Measurements from ENCODE around the gene NETO2.

DNA sequence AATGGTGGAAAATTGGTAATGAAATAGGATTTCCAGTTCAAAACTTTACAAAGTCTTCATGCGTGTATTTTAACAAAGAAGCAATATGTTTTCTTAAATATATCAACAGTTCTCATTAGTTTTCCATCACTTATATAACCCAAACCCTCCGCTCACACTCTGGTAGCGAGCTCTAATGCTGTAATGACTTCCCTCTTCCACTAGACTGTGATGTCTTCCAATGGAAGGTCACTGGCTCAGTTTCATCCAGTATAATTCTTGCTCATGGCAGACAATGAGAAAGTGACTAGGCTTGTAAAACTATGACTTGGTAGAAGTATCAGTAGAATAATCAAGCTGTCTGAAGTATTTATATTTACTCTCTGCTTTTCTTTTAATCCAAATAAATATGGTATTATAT, 32.8 kb downstream of the NETO2 start:
- TF ChIP-seq CTCF (IDR thresholded peaks at IDR 0.05; ENCODE audit: low read depth, low read length): no peak; the same call in 1 of the 2 replicates
- TF ChIP-seq EZH2phosphoT487 (IDR thresholded peaks at IDR 0.05; ENCODE audit: low read depth): no peak

Measured in OCI-LY3 (cell line).